ENCODE results near the gene GRP.

Gene GRP

GRCh38 chr18:59267503-59268126, 47.7 kb downstream of the GRP start:
- no peak for DNase-seq (ENCODE audit: low read depth)

- no peak for DNase-seq (ENCODE audit: low read depth)
These were observed 48.3 kb downstream of the GRP start for GRCh38 chr18:59268127-59268720.

- DNase-seq (ENCODE audit: low read depth) = no peak
These were observed 49.0 kb downstream of the GRP start for GRCh38 chr18:59268721-59269562.

DNA sequence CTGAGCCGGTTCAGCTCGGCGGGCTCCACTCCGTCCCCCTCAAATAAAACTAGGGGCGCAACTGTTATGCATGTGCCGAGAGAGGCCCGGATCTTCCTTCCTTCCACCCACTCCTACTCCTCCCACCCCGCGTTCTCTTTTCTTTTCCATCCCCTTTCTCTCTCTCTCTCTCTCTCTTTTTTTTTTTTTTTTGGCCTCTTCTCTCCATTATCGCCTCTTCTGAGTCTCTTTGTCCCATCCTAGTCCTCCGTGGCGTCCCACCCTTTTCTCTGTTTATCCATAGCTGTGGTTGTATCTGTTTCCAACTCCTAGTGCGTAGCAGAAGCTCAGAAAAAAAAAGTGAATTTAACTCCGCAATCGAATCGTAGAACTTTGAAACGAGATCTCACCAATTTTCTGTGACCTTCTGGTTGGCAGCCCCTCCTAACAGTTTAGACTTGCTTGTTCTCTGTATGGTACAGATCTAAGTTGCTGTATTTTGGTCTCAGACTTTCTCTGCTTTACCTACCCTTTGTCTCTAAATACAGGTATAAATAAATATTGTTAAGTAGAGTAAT, 49.7 kb downstream of the GRP start:
- DNase-seq (ENCODE audit: low read depth) = no peak

- no peak for DNase-seq (ENCODE audit: low read depth)
These were observed 50.8 kb downstream of the GRP start for GRCh38 chr18:59270689-59271257.

DNA sequence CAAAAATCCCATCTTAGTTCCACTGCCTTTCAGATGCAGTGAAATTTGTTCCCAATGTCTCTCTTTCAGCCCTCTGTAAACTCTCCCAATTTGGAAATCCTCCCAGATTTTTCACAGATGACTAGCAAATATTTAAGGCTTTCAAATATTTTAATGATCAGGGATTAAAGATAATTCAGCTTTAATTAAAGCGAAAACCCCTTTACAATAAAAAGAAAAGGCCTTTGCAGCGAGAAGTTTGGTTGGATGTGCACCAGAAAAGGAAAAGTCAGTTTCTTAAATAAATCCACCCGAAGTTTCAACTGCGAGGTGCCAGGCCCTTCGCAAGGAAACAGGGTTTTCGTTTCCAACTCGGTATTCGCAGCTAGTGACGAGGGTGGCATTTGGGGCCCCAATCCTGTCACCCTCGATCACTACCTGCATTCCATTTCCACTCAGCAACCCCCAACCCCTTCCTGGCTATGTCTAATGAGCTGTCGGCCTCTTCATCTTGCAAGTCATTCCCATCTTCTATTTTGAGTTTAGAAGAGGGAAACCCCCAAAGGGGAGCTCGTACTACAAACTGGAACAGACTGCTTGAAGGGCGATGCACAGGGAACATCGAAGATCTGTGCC, 51.8 kb downstream of the GRP start:
- no peak for DNase-seq (ENCODE audit: low read depth)

DNA sequence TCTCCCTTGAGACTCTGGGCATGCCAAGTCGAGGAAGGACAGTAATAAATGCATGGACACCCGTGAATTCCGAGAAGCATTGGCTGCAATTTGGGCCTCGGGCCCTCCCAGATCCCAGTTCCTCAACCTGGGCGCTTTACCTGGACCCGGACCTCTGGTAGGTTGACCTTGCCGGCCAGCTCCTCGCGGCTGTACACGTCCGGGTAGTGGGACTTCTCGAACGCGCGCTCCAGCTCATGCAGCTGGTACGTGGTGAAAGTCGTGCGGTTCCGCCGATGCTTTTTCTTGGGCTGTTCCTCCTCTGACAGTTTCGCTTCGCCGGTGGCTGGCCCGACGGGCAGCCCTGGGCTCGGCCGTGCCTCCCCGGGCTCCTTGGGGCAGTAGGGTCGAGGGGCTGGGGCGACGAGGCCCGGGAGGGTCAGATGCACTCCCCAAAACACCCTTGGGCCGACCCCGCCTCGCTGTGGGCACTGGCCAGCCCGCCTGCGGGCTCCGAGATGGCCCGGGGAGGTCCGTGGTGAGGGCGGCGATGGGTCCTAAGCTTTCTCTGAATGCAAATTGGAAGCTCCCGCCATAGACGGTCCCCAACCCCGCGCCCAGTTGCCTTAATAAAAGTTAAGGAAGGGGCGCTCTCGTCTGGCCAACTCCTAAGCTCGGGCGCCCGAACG, 52.4 kb downstream of the GRP start:
- DNase-seq (ENCODE audit: low read depth) = no peak

DNA sequence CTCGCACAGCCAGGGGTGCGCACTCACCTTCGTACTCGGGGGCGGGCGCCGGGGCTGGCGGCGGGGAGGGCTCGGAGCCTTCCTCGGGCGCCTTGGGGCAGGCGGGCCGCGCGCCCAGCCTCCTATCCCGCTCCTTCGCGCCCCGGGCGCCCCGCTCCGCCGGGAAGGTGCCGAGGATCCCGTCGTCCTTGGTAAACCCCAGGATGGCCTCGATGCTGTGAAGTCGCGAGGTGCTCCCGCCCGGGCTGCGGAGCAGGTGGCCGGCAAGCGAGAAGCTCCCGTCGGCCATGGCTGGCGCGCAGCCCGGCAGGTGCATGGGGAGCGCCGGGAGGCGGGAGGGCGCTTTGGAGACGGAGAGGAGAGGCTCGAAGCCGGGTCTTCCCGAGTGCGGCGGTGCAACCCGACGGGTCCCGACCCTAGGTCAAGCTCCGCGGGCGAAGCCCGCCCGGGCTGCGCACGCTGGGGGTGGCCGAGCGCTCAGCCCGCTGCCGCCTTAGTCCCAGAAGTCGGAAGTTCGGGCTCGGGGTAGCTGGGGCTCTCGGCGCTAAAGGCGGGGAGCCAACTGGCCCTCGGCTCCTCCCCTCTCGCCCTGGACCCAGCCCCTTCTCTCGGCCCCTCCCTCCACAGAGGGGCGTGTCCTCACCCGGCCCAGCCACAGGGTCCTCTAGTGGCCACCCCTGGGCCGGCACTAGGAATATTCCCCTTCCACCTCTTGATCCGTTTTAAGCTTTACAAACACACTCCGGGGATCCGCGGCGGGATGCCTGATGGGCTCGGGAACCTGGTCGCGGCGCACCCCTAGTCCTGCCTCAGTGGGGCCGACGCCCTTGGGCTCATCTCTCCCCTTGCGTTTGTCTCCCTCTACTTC, 53.2 kb downstream of the GRP start, which contains the start of gene RAX:
TSS of gene RAX (minus strand) at position 564 of the 868 bp plus-strand sequence. CDS start at position 316, 248 bp downstream.
- no peak for DNase-seq (ENCODE audit: low read depth)

- DNase-seq (ENCODE audit: low read depth) = no peak
These were observed 54.0 kb downstream of the GRP start for GRCh38 chr18:59273759-59274532.

GRCh38 chr18:59274533-59274928, 54.6 kb downstream of the GRP start:
- DNase-seq (ENCODE audit: low read depth) = no peak

DNA sequence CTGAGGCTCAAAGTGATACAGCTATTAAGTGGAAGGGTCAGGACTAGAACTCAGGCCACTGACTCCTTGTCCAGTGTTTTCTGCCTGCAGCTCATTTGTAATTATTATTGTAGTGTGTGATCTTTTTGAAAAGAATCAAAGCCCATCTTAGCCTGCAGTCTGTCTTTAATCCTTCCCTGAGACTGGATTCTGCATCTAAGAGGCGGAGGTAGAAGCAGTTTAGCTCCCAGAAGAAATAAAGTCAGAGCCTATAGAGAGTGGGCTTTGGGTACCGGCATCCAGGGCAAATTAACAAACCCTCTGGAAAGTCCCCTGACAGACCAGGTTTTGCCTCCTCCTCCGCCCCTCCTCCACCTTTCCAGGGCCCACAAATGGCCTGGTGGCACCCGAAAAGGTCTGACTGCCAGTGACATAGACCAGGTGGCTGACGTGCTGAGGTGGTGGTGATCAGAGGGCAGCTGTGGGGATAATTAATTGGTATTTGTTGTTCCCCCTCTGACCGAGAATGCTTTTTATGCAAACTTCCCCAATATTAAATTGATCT, 55.5 kb downstream of the GRP start:
- no peak for DNase-seq (ENCODE audit: low read depth)

GRCh38 chr18:59276047-59276446, 56.1 kb downstream of the GRP start:
- no peak for DNase-seq (ENCODE audit: low read depth)

- no peak for DNase-seq (ENCODE audit: low read depth)
These were observed 58.8 kb downstream of the GRP start for GRCh38 chr18:59278793-59279192.

DNA sequence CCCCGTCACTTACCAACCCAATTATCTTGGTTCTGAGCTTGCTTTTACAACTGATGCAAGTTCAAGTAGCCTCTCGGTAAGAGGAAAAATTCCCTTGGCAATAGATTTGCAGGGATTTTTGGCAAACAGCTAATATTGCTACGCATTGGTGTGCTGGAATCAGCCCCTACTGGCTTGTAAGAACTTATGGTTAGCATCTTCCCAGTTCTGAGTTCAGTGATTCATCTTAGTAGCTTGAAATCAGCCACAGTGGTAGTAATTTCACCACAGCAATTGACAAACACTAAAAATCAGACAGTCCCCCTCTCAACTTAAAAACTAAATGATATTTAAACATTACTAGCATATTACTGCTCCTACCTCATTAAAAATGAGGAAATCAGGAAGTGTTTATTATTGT, 59.2 kb downstream of the GRP start:
- DNase-seq (ENCODE audit: low read depth) = no peak

- DNase-seq (ENCODE audit: low read depth) = no peak
These were observed 59.8 kb downstream of the GRP start for GRCh38 chr18:59279722-59280121.
